GM21381 (cell line): ENCODE results near the gene MCF2L.

Experiments
- ATAC-seq: cut with Tn5 transposase; IDR thresholded peaks from one replicate; pipeline ENCODE4 v1.9.1; 2021; ENCODE audit warnings: mild to moderate bottlenecking, moderate library complexity; ENCODE audit not compliant: unreplicated experiment

Gene MCF2L

DNA sequence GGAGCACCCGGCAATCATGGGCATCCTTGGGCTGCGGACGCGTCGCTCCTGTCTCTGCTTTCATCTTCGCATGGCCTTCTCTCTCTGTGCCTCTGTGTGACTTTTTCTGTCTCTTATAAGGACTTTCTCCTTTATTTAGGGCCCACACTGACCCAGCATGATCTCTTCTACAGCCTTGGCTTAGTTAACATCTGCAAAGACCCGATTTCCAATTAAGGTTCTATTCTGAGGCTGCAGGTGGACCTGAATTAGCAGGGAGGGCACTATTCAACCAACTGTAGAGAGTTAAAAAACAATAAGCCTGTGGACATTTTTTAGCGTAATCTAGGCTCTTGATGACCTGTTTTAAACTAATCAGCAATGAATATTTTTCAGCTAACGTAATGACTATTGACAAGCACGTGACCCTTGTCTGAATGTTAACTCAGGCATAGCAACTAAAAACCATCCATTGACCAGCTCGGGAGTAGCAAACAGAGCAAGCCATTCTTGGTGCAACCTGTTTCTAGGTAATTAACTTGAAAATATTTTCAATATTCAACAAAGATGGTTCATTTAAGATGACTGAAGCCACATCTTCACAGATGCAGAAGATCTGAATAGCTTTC, 168.8 kb downstream of the MCF2L start:
- no peak for ATAC-seq

DNA sequence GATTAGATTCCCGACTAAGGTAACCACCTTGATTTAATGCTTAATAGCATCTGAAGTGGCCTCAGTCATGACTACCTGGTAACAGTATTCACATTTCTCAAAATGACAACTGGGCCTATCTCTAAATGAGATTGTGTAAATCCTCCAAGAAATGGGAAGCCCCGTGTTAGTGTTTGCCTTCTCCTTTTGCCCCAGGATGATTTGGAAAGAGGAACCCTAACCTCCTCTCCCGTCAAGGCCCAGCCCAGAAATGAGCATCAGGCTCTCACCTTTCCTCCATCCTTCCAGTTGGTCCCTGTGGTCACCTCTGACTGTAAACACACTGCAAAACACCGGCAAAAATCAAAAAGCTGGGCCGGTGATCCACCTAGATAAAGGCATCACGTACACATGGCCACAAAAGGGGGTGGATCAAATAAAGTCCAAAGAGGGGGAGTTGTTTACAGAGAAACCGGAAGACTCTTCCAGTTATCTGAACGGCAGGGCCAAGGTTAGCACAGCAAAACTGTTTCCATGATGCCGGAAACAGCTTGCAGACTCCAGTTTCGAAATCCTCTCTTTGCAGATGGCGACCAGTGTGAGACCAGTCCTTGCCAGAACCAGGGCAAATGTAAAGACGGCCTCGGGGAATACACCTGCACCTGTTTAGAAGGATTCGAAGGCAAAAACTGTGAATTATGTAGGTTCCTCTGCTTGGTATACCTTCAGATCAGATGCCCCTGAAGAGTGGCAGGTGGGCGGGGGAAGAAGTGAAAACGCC, 170.0 kb downstream of the MCF2L start:
- no peak for ATAC-seq

DNA sequence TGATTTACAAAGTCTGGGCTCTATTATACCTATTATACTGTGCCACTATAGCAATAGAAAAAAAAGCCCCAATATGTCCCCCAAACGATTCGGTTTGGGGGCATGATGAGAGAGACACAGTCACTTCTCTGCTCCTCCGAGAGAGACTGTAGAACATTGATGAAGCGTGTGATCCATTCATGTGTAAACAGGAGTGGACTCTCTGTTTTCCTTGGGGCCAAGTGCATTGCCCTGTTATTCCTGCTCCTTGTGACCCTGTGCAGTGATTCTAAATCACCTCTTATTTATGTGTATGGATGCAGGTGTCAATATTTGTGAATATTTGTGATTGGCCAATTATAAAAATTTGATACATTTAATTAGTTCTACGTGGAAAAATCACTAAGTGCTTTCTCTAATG, 170.6 kb downstream of the MCF2L start:
- no peak for ATAC-seq

- no peak for ATAC-seq
Observed at GRCh38 chr13:113140677-113141600, 171.9 kb downstream of the MCF2L start.

DNA sequence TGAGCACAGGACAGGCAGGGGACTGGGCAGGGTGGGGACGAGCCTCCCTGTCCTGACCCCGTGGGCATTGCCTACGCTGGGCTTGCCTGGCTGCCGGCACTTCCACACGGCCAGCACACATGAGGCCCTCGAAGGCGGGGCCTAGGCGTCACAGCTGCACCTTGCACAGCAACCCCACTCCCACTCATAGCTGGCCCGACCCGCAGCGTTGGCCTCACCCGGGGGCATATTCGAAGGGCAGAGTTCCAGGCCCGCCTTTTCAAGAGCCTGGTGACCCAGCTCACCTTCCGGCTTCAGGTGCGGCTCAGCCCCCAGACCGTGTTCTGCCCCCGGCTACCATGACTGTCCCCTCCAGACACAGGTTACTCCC, 172.6 kb downstream of the MCF2L start:
- no peak for ATAC-seq

GRCh38 chr13:113142876-113143275, 173.9 kb downstream of the MCF2L start:
- ATAC-seq: no peak

DNA sequence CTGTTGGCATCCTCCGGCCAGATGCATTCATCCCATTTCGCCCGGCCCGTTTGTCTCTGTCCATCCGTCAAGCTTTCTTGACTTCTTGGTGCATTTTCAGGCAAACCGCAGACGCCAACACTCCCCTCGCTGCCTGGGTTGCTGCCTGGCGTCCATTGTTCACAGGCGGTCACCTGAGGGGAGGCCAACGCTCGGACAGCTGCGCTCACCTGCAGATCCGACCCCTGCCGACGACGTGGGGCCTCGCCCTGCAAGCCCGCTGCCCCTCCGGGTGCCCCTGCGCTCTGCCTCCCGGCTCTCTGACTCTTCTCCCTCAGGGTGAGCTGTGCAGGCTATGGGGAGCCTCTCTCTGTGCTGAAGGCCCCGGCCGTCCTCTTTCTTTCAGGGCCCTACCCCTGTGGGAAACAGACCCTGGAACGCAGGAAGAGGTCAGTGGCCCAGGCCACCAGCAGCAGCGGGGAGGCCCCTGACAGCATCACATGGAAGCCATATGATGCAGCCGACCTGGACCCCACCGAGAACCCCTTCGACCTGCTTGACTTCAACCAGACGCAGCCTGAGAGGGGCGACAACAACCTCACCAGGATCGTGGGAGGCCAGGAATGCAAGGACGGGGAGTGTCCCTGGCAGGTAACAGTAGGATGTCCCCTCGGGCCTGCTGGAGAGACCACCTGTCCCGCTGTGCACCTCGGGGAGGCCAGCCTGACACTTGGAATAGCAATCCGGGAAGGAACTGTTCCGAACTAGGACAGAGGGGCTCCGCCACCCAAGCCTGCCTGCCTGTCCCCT, 174.6 kb downstream of the MCF2L start:
- ATAC-seq: no peak

- ATAC-seq: no peak
Observed at GRCh38 chr13:113144255-113144629, 175.2 kb downstream of the MCF2L start.

DNA sequence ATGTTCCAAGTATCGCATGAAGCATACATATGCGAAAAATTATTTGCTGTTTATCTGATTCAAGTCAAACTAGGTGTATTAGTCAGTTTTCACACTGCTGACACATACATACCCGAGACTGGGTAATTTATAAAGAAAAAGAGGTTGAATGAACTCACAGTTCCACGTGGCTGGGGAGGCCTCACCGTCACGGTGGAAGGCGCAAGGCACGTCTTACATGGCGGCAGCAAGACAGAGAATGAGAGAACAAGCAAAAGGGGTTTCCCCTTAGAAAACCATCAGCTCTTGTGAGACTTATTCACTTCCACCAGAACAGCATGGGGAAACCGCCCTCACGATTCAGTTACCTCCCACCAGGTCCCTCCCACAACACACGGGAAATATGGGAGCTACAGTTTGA, 176.5 kb downstream of the MCF2L start:
- no peak for ATAC-seq

DNA sequence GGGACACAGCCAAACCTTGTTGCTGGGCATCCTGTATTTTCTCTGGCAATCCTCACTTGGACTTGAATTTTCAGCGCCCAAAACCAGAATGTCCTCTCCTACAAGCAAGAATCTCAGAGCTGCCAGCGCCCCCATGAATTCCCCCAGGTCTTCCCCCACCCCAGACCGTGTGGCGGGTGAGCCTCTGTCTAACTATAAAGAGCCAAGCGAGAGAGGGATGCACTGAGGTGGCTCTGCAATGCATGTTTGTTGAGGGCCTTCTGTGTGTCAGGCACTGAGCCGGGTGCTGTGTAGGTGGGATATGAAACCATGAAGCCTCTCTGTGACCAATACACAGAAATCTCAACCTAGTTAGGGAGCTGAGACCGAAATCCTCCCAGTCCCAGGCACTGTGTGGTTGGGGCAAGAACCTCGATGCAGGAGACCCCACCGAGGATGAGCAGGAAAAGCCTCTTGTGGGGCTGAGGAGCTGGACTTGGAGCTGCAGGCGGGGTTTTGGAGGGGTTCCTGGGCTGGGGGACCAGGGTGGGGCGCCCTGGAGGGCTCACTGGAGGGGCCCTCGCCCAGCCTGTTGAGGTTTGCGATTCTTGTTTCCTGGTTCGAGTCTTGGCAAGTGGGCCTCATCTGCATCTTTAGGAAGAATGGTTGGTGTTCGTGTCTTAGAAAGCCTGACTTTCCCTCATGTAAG, 177.0 kb downstream of the MCF2L start:
- no peak for ATAC-seq

DNA sequence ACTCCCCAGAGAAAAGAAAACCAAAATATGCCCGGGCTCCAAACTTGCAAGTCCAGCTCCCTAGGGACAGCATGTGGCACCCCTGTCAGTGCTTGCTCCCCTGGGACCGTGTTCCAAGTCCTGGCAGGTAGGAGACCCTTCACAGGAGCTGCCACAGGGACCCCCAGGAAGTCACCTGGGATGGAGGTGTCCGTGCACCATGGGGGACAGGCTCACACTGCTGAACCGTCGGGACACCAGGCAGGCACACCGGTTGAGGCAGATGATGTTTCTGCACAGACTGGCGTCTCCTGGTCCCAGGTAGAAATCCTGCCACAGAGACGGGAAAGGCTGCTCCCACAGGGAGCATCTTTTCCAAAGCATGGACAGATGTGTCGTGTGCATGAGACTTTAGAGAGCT, 177.7 kb downstream of the MCF2L start:
- ATAC-seq: no peak

DNA sequence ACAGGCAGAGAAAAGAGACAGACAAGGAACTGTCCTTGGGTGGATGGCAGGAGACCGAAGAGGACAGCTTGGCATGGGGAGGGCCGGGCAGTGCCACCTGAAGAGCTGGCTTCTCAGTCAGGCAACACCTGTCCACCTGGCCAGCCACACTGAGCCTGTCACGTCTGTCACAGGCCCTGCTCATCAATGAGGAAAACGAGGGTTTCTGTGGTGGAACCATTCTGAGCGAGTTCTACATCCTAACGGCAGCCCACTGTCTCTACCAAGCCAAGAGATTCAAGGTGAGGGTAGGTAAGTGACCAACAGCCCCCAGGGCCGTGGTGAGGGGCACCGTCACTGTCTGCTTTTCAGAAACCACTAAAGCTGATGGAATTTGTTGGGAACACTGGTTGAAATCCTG, 178.2 kb downstream of the MCF2L start:
- ATAC-seq: no peak

GRCh38 chr13:113148407-113148806, 179.4 kb downstream of the MCF2L start:
- ATAC-seq: no peak

- no peak for ATAC-seq
Observed at GRCh38 chr13:113148940-113149503, 180.0 kb downstream of the MCF2L start.
